ENCODE data around the gene SPNS2. TPM values are rescaled to one million over a fixed set of nuclear protein-coding genes. Genes with fewer than 3 reads are reported as not detected.

SPNS2 gene
- total and polyA plus RNA-seq, 4 donors, result 4.0 to 9.0 (median 5.2) TPM

DNA sequence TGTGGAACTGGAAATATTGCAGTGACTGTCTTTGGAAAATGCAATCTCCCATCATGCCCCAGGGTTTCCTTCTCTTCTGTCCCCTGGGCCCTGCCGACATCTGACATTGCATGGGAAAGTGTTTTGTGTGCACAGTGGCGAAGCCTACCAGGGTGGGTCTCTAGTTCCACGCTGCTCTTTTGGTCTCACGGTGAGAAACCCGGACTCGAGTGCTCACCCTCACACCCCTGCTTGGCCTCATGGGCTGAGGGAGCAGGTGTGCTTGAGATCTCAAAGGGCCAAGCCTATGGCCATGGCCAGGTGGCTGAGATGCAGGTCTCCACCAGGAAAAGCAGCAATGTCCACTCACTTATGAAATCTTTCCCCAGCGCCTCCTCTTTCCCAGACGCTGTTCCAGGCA is 32.9 kb upstream of the SPNS2 start:
- WGBS, result 94% methylated on average over 8 of the region's 8 CpGs
- H3K4me3 ChIP-seq (ENCODE audit: low read depth in 1 of 3, low read length in 3 of 3), result no peak overlapping the region

DNA sequence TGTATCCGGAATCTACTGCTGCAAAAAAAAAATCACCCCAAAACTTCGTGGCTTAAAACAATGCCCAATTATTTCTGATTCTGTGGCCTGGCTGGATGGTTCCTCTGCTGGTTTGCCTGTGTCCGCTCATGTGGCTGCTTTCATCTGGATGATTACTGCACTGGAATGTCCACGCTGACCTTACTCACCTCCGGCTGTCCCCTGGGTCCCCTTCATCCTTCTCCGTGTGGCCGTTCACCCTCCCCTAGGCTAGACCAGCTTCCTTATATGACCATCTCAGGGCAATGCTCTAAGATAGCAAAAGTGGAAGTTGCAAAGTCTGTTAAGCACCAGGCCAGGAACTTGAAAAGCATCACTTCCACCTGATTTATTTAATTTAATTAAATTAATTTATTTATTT is 31.4 kb upstream of the SPNS2 start:
- Histone ChIP-seq H3K4me1 (ENCODE audit: control insufficient read depth in 4 of 4, insufficient read depth in 4 of 4, low read length in 3 of 4) (no peaks in the 10 kb centered on the region), H3K9ac (ENCODE audit: low read depth in 1 of 2, low read length in 2 of 2) (no peak overlapping the region), H3K9me3 (ENCODE audit: control insufficient read depth in 4 of 4, low read length in 3 of 4) (no peaks in the 10 kb centered on the region), H3K27me3 (ENCODE audit: control insufficient read depth in 4 of 4, insufficient read depth in 4 of 4, low read length in 3 of 4) (no peaks in the 10 kb centered on the region), H3K27ac (ENCODE audit: low read depth in 1 of 2, low read length in 2 of 2) (no peak overlapping the region), H3K4me3 (ENCODE audit: low read depth in 1 of 3, low read length in 3 of 3) (no peak overlapping the region), H3K36me3 (ENCODE audit: control insufficient read depth in 4 of 4, insufficient read depth in 3 of 4, low read depth in 1 of 4, low read length in 3 of 4) (no peaks in the 10 kb centered on the region)
- 84% methylated on average over 7 of the region's 7 CpGs for WGBS
- no peak for DNase-seq (ENCODE audit: low spot score)
- TF ChIP-seq, protein P1, sequence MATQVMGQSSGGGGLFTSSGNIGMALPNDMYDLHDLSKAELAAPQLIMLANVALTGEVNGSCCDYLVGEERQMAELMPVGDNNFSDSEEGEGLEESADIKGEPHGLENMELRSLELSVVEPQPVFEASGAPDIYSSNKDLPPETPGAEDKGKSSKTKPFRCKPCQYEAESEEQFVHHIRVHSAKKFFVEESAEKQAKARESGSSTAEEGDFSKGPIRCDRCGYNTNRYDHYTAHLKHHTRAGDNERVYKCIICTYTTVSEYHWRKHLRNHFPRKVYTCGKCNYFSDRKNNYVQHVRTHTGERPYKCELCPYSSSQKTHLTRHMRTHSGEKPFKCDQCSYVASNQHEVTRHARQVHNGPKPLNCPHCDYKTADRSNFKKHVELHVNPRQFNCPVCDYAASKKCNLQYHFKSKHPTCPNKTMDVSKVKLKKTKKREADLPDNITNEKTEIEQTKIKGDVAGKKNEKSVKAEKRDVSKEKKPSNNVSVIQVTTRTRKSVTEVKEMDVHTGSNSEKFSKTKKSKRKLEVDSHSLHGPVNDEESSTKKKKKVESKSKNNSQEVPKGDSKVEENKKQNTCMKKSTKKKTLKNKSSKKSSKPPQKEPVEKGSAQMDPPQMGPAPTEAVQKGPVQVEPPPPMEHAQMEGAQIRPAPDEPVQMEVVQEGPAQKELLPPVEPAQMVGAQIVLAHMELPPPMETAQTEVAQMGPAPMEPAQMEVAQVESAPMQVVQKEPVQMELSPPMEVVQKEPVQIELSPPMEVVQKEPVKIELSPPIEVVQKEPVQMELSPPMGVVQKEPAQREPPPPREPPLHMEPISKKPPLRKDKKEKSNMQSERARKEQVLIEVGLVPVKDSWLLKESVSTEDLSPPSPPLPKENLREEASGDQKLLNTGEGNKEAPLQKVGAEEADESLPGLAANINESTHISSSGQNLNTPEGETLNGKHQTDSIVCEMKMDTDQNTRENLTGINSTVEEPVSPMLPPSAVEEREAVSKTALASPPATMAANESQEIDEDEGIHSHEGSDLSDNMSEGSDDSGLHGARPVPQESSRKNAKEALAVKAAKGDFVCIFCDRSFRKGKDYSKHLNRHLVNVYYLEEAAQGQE (IDR thresholded peaks at IDR 0.05), result no peak
- TF ChIP-seq FOXA2 (IDR thresholded peaks at IDR 0.05), result no peak
- TF ChIP-seq, protein P2, sequence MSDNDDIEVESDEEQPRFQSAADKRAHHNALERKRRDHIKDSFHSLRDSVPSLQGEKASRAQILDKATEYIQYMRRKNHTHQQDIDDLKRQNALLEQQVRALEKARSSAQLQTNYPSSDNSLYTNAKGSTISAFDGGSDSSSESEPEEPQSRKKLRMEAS (IDR thresholded peaks at IDR 0.05), result no peak
- no peak for TF ChIP-seq RAD21 (IDR thresholded peaks at IDR 0.05)
- TF ChIP-seq SP1 (IDR thresholded peaks at IDR 0.05), result no peak
- no peak for TF ChIP-seq CTCF (IDR thresholded peaks at IDR 0.05; ENCODE audit: low read depth, low read length, missing input control)
- TF ChIP-seq TAF1 (conservative IDR thresholded peaks at IDR 0.05), result no peak

More for the DNA sequence above, 32.9 kb upstream of the SPNS2 start:
- Histone ChIP-seq H3K9ac (ENCODE audit: low read depth in 1 of 2, low read length in 2 of 2) (no peak overlapping the region), H3K27ac (ENCODE audit: low read depth in 1 of 2, low read length in 2 of 2) (no peak overlapping the region), H3K27me3 (ENCODE audit: control insufficient read depth in 4 of 4, insufficient read depth in 4 of 4, low read length in 3 of 4) (no peaks in the 10 kb centered on the region), H3K4me1 (ENCODE audit: control insufficient read depth in 4 of 4, insufficient read depth in 4 of 4, low read length in 3 of 4) (no peaks in the 10 kb centered on the region), H3K36me3 (ENCODE audit: control insufficient read depth in 4 of 4, insufficient read depth in 3 of 4, low read depth in 1 of 4, low read length in 3 of 4) (no peaks in the 10 kb centered on the region), H3K9me3 (ENCODE audit: control insufficient read depth in 4 of 4, low read length in 3 of 4) (no peaks in the 10 kb centered on the region)
- TF ChIP-seq RXRA (IDR thresholded peaks at IDR 0.05) (no peak), HNF4G (IDR thresholded peaks at IDR 0.05) (no peak), GABPA (IDR thresholded peaks at IDR 0.05 in 1 of 2, conservative IDR thresholded peaks at IDR 0.05 in 1 of 2) (no peak), EGR1 (IDR thresholded peaks at IDR 0.05; ENCODE audit: low read depth in 2 of 2) (no peak), CTCF (IDR thresholded peaks at IDR 0.05; ENCODE audit: low read depth, low read length, missing input control) (no peak)
- DNase-seq (ENCODE audit: low spot score), result no peak

All from liver (tissue), 9 donors.